HCT116 (cell line): ENCODE measurements around the gene ARHGAP33. TPM values are rescaled to one million over a fixed set of nuclear protein-coding genes. Genes with fewer than 3 reads are reported as not detected.

Experiments used
- ATAC-seq: fragments of 200-7000 bp; cut with Tn5 transposase; 2 replicates; pipeline ENCODE4 v1.9.1; 2020; ENCODE audit warnings: mild to moderate bottlenecking, moderate library complexity
- BruUV-seq: library from RNA; stranded (reverse); fragments of 400-500 nt; replicated peaks from 2 replicates; lab custom pipeline; 2021; lab: Mats Ljungman, UMichigan
- CTCF ChIA-PET: fragments of 300-600 bp; sonication (Branson Sonifier 250); formaldehyde crosslinking; loops from one replicate; lab custom pipeline; 2021; ENCODE audit warnings: antibody characterized with exemption; lab: Charles Lee
- POLR2A ChIA-PET: fragments of 300-600, 350-600 bp; sonication (Branson Sonifier 250); formaldehyde crosslinking; loops from one replicate; lab custom pipeline; 2021; ENCODE audit warnings: antibody characterized with exemption; lab: Charles Lee
- RAD21 ChIA-PET, 2 experiments: fragments of 300-600 bp; sonication (Branson Sonifier 250); formaldehyde crosslinking; loops; one replicate each; lab custom pipeline; 2023; ENCODE audit warnings: low total read pairs in 2 of 2; ENCODE audit not compliant: uncharacterized antibody in 2 of 2, unreplicated experiment in 2 of 2, low non-redundant PET in 1 of 2; lab: Charles Lee
- DNase-seq: peaks from one replicate; pipeline ENCODE4 v3.0.0-alpha.2; 2010; ENCODE audit warnings: low read depth, low spot score
- H2AFZ ChIP-seq: fragments of 200-600 bp; shearing (Covaris generic), sonication (generic); 2 replicates; pipeline ENCODE4 v1.6.1; 2017; ENCODE audit warnings: low read depth, mixed run types, mixed read lengths, antibody characterized with exemption, low read length; ENCODE audit not compliant: poor library complexity, severe bottlenecking
- H3K27ac ChIP-seq: 2 replicates; pipeline ENCODE4 v1.5.1; 2012; ENCODE audit warnings: low read depth, low read length
- H3K27me3 ChIP-seq: fragments of 200-600 bp; sonication (generic); 2 replicates; pipeline ENCODE4 v1.6.1; 2016; ENCODE audit warnings: mixed run types, low read length, mixed read lengths; ENCODE audit not compliant: insufficient read depth
- H3K36me3 ChIP-seq, 2 experiments: fragments of 200-500 bp in 1 of 2; fragments of 200-600 bp in 1 of 2; sonication (Bioruptor generic) in 1 of 2; sonication (generic) in 1 of 2; 2 replicates each; pipeline versions ENCODE4 v1.5.1 to v1.6.1; 2014 to 2016; ENCODE audit warnings: low read length in 2 of 2, inconsistent platforms in 1 of 2, mixed read lengths in 1 of 2, mixed run types in 1 of 2; ENCODE audit not compliant: insufficient read depth in 2 of 2, control insufficient read depth in 1 of 2
- H3K4me1 ChIP-seq, 2 experiments: fragments of 200-600 bp in 1 of 2; sonication (generic) in 1 of 2; 2 replicates each; pipeline versions ENCODE4 v1.5.1 to v1.6.1; 2012 to 2017; ENCODE audit warnings: low read length in 2 of 2, inconsistent platforms in 1 of 2, mild to moderate bottlenecking in 1 of 2, mixed read lengths in 1 of 2, mixed run types in 1 of 2, moderate library complexity in 1 of 2; ENCODE audit not compliant: insufficient read depth in 2 of 2, control insufficient read depth in 1 of 2
- H3K4me2 ChIP-seq: fragments of 200-600 bp; sonication (generic); 2 replicates; pipeline ENCODE4 v1.6.1; 2017; ENCODE audit warnings: mixed run types, low read length, mixed read lengths
- H3K4me3 ChIP-seq, 2 experiments: fragments of 200-600 bp in 1 of 2; sonication (generic) in 1 of 2; replicated peaks in 1 of 2; 2 replicates each; pipeline ENCODE4 v1.5.1; 2011 to 2016; ENCODE audit warnings: low read length in 2 of 2, control low read depth in 1 of 2, low read depth in 1 of 2, mild to moderate bottlenecking in 1 of 2, mixed read lengths in 1 of 2, mixed run types in 1 of 2
- H3K79me2 ChIP-seq: fragments of 200-600 bp; sonication (generic); 2 replicates; pipeline ENCODE4 v1.6.1; 2017; ENCODE audit warnings: mild to moderate bottlenecking, mixed run types, low read length, moderate library complexity, mixed read lengths; ENCODE audit not compliant: insufficient read depth
- H3K9ac ChIP-seq: fragments of 200-600 bp; sonication (generic); 2 replicates; pipeline ENCODE4 v1.6.1; 2016; ENCODE audit warnings: low read length, mixed read lengths
- H3K9me2 ChIP-seq: fragments of 200-600 bp; sonication (generic), shearing (Covaris generic); 2 replicates; pipeline ENCODE4 v1.6.1; 2017; ENCODE audit warnings: mixed run types, mild to moderate bottlenecking, moderate library complexity; ENCODE audit not compliant: insufficient read depth
- H3K9me3 ChIP-seq, 2 experiments: fragments of 200-500 bp in 1 of 2; fragments of 200-600 bp in 1 of 2; sonication (Bioruptor generic) in 1 of 2; sonication (generic) in 1 of 2; 2 replicates each; pipeline ENCODE4 v1.6.1; 2014 to 2017; ENCODE audit warnings: low read length in 2 of 2, mixed read lengths in 2 of 2, inconsistent platforms in 1 of 2, low read depth in 1 of 2, mild to moderate bottlenecking in 1 of 2, mixed run types in 1 of 2, moderate library complexity in 1 of 2; ENCODE audit not compliant: control insufficient read depth in 1 of 2, insufficient read depth in 1 of 2
- H4K20me1 ChIP-seq: fragments of 200-600 bp; sonication (generic), shearing (Covaris generic); 2 replicates; pipeline ENCODE4 v1.6.1; 2017; ENCODE audit warnings: mixed run types, mild to moderate bottlenecking, moderate library complexity; ENCODE audit not compliant: insufficient read depth
- CEBPB ChIP-seq: IDR thresholded peaks from 2 replicates; pipeline ENCODE4 v1.6.1; 2012; ENCODE audit warnings: low read depth
- EZH2 ChIP-seq: fragments of 200-600 bp; sonication (generic); IDR thresholded peaks from 2 replicates; pipeline ENCODE4 v1.6.1; 2017; ENCODE audit warnings: antibody characterized with exemption, mixed run types
- JUND ChIP-seq: IDR thresholded peaks from 2 replicates; pipeline ENCODE4 v1.6.1; 2012
- POLR2AphosphoS5 ChIP-seq: IDR thresholded peaks from 2 replicates; pipeline ENCODE4 v1.6.1; 2011; ENCODE audit warnings: mild to moderate bottlenecking, low read depth, low read length, moderate library complexity
- SIN3A ChIP-seq: IDR thresholded peaks from 2 replicates; pipeline ENCODE4 v1.6.1; 2012; ENCODE audit warnings: low read depth
- SP1 ChIP-seq: IDR thresholded peaks from 2 replicates; pipeline ENCODE4 v1.6.1; 2012; ENCODE audit warnings: low read depth
- TCF7L2 ChIP-seq: IDR thresholded peaks from 2 replicates; pipeline ENCODE4 v1.7.0; 2011; ENCODE audit warnings: borderline replicate concordance, inconsistent platforms; ENCODE audit not compliant: insufficient read depth, insufficient read length; ENCODE audit errors: extremely low read depth
- ZFX ChIP-seq: fragments of 450-650 bp; IDR thresholded peaks from 2 replicates; pipeline ENCODE4 v1.6.1; 2017
- intact Hi-C: fragments of 100-400 bp; cut with micrococcal nuclease; formaldehyde crosslinking; loops from 2 replicates; pipeline ENCODE4 v1.10.0; 2022
- total RNA-seq: library from RNA; stranded (reverse); gene quantifications from one replicate; pipeline ENCODE4 v1.2.1, GENCODE V29; 2021; ENCODE audit not compliant: unreplicated experiment
- TF ChIP-seq, protein P1 (sequence below), 3 experiments: fragments of 200-600 bp in 1 of 3; sonication (generic) in 1 of 3; IDR thresholded peaks in 2 of 3; conservative IDR thresholded peaks in 1 of 3; 2 replicates each; pipeline ENCODE4 v1.5.1; 2012 to 2017; ENCODE audit warnings: low read depth in 2 of 3, low read length in 2 of 3, antibody characterized with exemption in 1 of 3, borderline replicate concordance in 1 of 3, control low read depth in 1 of 3, mild to moderate bottlenecking in 1 of 3, mixed read lengths in 1 of 3, mixed run types in 1 of 3, moderate library complexity in 1 of 3; ENCODE audit not compliant: insufficient read depth in 1 of 3
- TF ChIP-seq, protein P2 (sequence below): IDR thresholded peaks from 2 replicates; pipeline ENCODE4 v1.6.1; 2012

ARHGAP33 gene
- total RNA-seq, 1 experiment from 2014 or later = 30.2 TPM

DNA sequence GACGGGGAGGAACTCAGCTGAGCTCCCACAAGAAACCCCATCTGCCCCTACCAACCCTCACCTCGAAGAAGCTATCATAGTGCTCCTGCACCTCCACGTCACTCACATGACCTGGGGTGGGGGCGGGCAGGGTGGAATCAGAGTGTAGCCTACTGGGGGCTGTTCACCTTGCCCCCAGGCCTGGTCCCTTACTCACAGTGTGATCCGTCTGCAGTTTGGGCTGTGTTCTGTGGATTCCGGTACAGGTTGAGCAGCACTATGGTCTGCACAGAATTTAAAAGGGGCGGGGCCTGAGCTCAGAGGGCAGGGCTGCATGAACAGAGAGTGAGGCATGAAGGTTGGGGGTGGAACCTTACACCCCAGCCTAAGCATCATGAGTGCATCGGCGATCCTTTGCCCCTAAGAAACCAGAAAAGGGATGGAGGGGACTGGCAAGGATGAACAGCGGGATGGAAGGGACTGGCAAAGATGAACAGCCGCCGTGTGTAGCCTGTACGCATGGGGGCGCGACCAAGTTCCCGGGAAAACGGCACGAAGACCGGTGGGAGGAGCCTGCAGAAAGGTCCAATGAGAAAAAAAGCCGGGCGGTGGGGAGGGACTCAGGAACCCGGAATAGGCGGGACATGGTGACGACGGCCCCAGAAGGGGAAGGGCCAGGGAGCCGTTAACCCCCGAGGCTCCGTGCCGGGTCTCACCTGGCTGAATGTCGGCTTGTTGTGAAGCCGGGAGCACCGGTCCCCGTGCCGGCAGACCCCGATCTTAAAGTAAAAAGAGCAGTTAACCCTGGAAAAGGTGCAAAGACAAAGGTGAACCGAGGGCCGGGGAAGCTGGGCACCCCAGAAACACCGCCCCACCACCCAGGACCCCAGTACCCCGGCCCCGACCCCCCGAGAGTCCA lies 30.7 kb upstream of the ARHGAP33 start:
- H2AFZ ChIP-seq = no peak overlapping the region
- H3K9me3 ChIP-seq = no peaks in the 10 kb centered on the region
- peak overlapping the region; percentile 78 for H3K27ac ChIP-seq
- H4K20me1 ChIP-seq = no peaks in the 10 kb centered on the region
- ChIA-PET RAD21 (interaction anchor here in 1 of 2 experiments (0.7 to 1.7 kb wide), 2 partner anchors 75 to 187 kb away, joined by 4 to 6 read pairs; no protein-coding TSS in a partner anchor), POLR2A (interaction anchor here (0.6 to 1.7 kb wide), 7 partner anchors 11 to 75 kb away, joined by 3 to 7 read pairs (median 4); no protein-coding TSS in a partner anchor), CTCF (interaction anchor here (0.9 to 2.2 kb wide), 3 partner anchors 42 to 188 kb away, joined by 3 to 6 read pairs (median 3); no protein-coding TSS in a partner anchor)
- TSS peak; percentile 67 for BruUV-seq
- no peaks in the 10 kb centered on the region; a peak in 1 of 4 replicates for H3K36me3 ChIP-seq
- TF ChIP-seq SP1 (peak; percentile 38; the same call in 1 of the 2 replicates), POLR2AphosphoS5 (peak; percentile 53; the same call in 1 of the 2 replicates), CEBPB (no peak), EZH2 (no peak), JUND (no peak), TCF7L2 (peak; percentile 36), ZFX (no peak), SIN3A (no peak)
- TF ChIP-seq, protein P1, sequence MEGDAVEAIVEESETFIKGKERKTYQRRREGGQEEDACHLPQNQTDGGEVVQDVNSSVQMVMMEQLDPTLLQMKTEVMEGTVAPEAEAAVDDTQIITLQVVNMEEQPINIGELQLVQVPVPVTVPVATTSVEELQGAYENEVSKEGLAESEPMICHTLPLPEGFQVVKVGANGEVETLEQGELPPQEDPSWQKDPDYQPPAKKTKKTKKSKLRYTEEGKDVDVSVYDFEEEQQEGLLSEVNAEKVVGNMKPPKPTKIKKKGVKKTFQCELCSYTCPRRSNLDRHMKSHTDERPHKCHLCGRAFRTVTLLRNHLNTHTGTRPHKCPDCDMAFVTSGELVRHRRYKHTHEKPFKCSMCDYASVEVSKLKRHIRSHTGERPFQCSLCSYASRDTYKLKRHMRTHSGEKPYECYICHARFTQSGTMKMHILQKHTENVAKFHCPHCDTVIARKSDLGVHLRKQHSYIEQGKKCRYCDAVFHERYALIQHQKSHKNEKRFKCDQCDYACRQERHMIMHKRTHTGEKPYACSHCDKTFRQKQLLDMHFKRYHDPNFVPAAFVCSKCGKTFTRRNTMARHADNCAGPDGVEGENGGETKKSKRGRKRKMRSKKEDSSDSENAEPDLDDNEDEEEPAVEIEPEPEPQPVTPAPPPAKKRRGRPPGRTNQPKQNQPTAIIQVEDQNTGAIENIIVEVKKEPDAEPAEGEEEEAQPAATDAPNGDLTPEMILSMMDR (IDR thresholded peaks at IDR 0.05 in 2 of 3, conservative IDR thresholded peaks at IDR 0.05 in 1 of 3; ENCODE audit: borderline replicate concordance in 1 of 3, insufficient read depth in 1 of 3, low read depth in 2 of 3, low read length in 2 of 3) = peak in 2 of 3 experiments; percentile 29 to 38; a peak in 1 of 6 replicates
- TF ChIP-seq, protein P2, sequence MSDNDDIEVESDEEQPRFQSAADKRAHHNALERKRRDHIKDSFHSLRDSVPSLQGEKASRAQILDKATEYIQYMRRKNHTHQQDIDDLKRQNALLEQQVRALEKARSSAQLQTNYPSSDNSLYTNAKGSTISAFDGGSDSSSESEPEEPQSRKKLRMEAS = peak; percentile 75
- H3K79me2 ChIP-seq = peaks cover 19% of the 10 kb centered on the region
- peak overlapping the region; percentile 93 to 99 for H3K4me3 ChIP-seq
- no peaks in the 10 kb centered on the region for H3K27me3 ChIP-seq
- ATAC-seq (peak; percentile 65), DNase-seq (peak; percentile 93)
- no peaks in the 10 kb centered on the region for H3K9me2 ChIP-seq
- peak overlapping the region; percentile 82 for H3K9ac ChIP-seq
- H3K4me2 ChIP-seq = peak overlapping the region; percentile 99
- H3K4me1 ChIP-seq = peaks cover 30 to 42% of the 10 kb centered on the region in 2 experiments
- intact Hi-C loops = loop anchor here (1.0 kb wide), 1 partner anchor 187 kb away; no protein-coding TSS in a partner anchor
